ENCODE results near the gene GPR15LG.

GPR15LG gene

DNA sequence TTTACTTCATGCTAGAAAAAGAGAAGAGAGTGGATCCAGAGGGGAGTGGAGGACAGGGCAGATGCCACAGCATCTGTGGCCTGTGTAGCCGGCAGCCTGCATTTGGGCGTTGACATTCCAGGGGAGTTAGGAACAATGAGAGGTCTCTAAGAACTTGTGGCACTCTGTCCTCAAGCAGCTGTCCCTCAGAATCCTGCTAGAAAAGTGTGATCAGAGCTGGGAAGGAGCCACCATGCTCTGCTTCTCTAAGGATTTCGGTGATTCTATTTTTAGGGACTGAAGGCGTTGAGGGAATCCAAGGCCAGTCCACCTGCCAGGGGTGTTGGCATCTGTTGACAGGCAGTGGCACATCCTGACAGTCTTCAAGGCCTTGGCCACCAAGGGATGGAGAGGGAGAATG is 44.1 kb downstream of the GPR15LG start:
- no peak for DNase-seq

DNA sequence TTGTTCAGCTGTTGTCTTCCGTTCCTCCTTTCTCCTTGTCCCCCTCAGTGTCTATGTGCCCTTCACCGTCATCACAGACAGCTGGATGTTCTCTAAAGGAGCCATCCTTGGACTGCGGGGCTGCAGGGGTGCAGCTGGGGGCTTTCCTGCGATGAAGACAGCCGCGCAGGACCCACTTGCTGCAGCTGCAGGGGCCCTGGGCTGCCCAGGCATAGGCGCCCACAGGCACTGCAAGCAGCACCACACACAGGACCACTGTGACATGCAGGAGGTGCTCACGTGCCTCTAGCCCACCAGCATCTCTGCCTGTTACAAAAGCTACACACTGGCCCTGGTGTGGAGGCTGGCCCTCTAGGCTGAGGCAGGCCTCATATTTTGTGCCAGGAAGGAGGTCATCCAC is 48.3 kb downstream of the GPR15LG start:
- no peak for DNase-seq

DNA sequence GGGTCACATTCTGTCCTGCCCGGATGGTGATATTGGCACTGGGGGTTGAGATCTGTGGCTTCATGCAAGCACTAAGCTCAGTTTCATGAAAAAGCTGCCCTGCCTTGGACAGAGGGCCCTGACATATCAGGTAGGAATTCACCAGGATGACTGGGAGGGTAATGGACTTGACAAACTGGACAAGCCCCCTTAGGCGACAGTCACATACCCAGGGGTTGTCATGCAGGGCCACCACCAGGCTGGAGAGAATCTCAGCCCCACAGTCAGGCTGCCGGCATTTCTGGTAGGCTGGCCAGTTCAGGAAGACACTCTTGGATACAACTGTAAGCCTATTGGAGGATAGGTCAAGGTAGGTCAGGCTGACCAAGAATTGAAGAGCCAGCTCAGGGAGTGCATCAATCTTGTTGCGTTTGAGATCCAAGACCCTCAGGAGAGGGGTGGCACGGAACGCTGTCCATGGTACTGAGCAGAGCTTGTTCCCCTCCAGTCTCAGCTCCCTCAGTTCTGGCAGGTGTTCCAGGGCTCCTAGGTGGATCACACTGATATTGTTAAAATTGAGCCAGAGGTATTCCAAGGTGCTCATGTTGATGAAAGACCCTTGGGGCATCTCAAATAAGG is 50.9 kb downstream of the GPR15LG start:
- no peak for DNase-seq

DNA sequence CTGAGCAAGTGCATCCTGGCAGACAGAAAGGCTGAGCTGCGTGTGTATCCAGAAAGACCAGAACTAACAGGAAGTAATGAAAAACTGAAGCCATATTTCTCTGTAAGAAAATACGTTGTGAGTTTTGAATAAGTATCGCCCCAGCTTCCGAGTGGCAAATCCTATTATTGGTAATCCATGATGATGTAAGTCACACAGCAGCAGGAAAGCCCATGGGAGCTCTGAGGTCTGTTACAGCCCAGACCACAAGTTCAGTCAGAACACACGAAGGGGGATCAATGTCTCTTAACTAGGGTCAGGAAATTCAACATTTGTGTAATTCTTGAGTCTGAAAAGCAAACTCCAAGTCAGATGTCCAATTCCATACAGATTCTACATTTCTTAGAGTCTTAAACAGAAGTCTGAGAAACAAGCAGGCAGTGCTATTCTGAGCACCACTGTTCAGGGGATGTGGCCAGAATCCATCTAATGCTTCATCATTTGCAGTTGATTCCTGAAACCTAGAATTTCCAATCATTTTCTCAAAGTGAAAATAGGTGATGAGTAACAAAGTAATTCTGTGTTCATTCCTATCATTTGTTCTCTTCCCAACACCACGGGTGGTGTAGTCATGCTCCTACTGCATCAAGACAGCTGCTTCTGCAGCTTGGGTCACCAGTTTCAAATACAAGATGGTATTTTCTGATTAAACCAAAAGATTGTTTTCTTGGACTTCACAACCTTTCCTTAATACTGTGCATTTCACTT is 52.0 kb downstream of the GPR15LG start, which contains the start of gene LRIT2:
TSS of gene LRIT2 (minus strand) at position 118 of the 747 bp plus-strand sequence. CDS start at position 94, 24 bp downstream.
- no peak for DNase-seq

DNA sequence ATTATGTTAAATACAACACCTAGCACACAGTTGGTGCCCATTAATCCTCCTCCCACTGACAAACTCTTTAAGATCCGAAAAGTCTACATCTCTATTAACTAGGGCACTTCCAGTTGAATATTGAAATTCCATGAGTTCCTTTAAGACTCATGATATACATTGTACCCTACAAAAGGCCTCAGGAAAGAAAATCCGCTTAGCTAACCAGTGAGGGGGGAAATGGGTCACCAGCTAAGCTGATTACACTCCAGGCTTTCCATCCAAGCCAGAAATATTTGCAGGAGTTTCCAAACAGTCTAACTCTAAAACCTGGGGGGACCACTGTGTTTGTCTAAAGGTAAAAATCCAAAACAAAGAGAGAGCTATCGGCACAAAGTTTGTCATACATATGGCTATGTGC is 53.0 kb downstream of the GPR15LG start:
- no peak for DNase-seq

DNA sequence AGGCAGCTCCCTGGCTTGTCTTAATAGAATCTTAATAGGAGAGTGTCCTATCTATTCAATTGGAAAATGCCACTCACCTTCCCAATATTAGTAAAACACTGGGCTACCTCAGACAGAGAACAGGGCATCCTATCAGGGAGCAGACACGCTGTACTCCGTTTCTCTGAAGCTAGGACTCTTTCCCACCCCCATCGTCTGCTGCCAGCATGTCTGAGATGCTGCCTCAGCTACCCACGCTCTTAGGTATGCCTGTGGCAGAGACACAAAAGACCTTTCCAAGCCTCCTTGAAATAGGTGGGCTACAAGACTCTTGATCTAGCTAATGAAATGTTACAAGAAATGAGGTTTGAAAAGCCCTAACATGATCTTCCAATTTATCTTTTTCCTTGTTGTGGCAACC is 54.2 kb downstream of the GPR15LG start:
- DNase-seq: no peak

DNA sequence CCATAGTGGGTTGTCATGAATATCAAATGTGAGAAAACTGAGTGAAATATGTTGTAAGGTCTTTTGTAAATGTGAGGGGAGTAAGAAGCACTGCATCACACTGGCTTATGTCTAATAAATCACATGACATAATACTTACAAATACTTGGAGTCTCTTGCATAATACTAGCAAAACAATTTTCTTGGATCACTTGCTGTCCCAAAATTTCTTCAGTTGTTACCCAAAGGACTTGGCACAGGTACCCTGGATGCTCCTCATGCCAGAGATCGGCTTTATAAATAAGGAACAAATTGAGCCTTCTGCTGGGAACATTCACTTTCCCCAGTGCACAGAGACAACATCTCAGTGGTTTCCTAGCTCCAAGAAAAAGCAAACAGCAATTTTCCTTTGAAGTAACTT is 56.8 kb downstream of the GPR15LG start:
- no peak for DNase-seq

DNA sequence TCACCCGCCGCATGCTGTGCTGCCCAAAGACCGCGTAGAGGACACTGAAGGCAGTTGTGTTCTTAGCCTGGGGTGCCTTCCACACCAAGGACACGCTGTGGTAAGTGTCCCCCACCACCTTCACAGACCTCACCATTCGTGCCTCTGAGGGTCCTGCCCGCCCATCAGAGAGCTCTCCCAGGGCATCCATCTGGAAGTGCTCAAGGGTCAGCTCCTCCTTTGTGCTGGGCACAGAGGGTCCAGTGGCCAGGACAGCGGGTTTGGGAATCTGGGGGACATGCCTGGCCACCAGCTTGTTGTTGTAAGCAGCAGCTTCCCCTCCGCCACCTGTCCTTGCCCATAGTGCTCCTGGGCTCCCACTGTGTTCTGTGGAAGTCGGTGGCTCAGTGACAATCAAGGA is 58.8 kb downstream of the GPR15LG start:
- no peak for DNase-seq

DNA sequence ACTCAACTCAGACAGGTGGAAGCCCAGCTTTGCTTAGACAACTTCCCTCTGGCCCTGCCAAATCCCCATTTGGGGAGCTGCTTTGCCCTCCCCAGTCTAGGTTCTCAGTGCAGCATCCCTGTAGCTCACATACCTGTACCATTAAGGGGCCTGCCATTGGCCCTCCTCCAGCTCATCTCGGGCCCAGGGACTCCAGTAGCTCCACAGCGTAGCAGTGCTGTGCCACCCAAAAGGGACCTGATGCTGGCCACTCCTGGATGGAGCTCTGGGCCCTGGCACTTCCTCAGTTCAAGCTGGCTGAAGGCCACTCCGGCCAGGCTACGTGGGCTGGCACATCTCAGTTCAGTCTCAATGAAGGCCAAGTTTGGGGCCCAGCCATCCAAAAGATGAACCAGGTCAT is 60.3 kb downstream of the GPR15LG start:
- DNase-seq: no peak

DNA sequence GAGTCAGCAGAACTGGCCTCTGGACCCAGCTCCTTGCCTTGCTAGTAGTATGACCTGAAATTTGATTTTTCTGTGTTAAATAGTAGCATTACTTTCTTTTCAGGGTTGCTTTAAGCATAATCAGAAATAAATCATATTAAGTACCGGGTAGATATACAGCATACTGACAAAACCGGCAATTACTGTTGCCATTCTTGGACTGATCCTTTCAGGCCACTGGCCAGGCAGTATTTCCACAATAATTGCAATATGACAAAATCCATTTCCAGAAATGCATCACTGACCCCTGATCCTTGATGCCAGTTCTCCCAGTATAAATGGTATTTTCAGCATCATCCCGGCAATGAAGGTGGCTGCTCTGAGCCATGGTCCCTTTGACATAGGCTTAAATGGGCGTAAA is 60.9 kb downstream of the GPR15LG start:
- DNase-seq: no peak

Measured in cortex of kidney (tissue), 1 donor.